GM23248 (cell line): ENCODE data around the gene BUD31. TPM values are rescaled to one million over a fixed set of nuclear protein-coding genes. Genes with fewer than 3 reads are reported as not detected.

Source experiments
- DNase-seq: peaks from one replicate; pipeline ENCODE4 v3.0.0-alpha.2; 2015
- H2AFZ ChIP-seq: fragments of 200-600 bp; sonication (generic); 2 replicates; pipeline ENCODE4 v1.6.1; 2016; ENCODE audit warnings: antibody characterized with exemption
- H3F3A ChIP-seq: fragments of 200-600 bp; sonication (generic); 2 replicates; pipeline ENCODE4 v1.6.1; 2016; ENCODE audit warnings: mild to moderate bottlenecking, antibody characterized with exemption, mixed run types; ENCODE audit not compliant: insufficient read depth
- H3K27ac ChIP-seq: fragments of 200-600 bp; sonication (generic); 2 replicates; pipeline ENCODE4 v1.5.1; 2016; ENCODE audit warnings: mild to moderate bottlenecking
- H3K27me3 ChIP-seq: fragments of 200-600 bp; sonication (generic); replicated peaks from 2 replicates; pipeline ENCODE4 v1.6.1; 2016; ENCODE audit warnings: mild to moderate bottlenecking; ENCODE audit not compliant: insufficient read depth
- H3K36me3 ChIP-seq: fragments of 200-600 bp; sonication (generic); 2 replicates; pipeline ENCODE4 v1.6.1; 2016; ENCODE audit warnings: low read depth, mild to moderate bottlenecking
- H3K4me1 ChIP-seq: fragments of 200-600 bp; sonication (generic); 2 replicates; pipeline ENCODE4 v1.6.1; 2016; ENCODE audit warnings: mild to moderate bottlenecking; ENCODE audit not compliant: insufficient read depth
- H3K4me2 ChIP-seq: fragments of 200-600 bp; sonication (generic); one replicate; pipeline ENCODE4 v1.6.1; 2016; ENCODE audit warnings: mild to moderate bottlenecking; ENCODE audit not compliant: unreplicated experiment
- H3K4me3 ChIP-seq: fragments of 200-600 bp; sonication (generic); 2 replicates; pipeline ENCODE4 v1.5.1; 2016; ENCODE audit warnings: mild to moderate bottlenecking
- H3K79me2 ChIP-seq: fragments of 200-600 bp; sonication (generic); 2 replicates; pipeline ENCODE4 v1.6.1; 2016; ENCODE audit warnings: mild to moderate bottlenecking; ENCODE audit not compliant: insufficient read depth
- H3K9ac ChIP-seq: fragments of 200-600 bp; sonication (generic); 2 replicates; pipeline ENCODE4 v1.6.1; 2016; ENCODE audit warnings: mild to moderate bottlenecking
- H3K9me2 ChIP-seq: fragments of 200-600 bp; sonication (generic); 2 replicates; pipeline ENCODE4 v1.6.1; 2016; ENCODE audit warnings: mixed run types, mild to moderate bottlenecking, moderate library complexity; ENCODE audit not compliant: insufficient read depth
- H3K9me3 ChIP-seq: fragments of 200-600 bp; sonication (generic); one replicate; pipeline ENCODE4 v1.6.1; 2017; ENCODE audit warnings: low read depth
- H4K20me1 ChIP-seq: fragments of 200-600 bp; sonication (generic); 2 replicates; pipeline ENCODE4 v1.6.0; 2016; ENCODE audit not compliant: insufficient read depth
- EZH2 ChIP-seq: fragments of 200-600 bp; sonication (generic); IDR thresholded peaks from 2 replicates; pipeline ENCODE4 v1.6.1; 2018; ENCODE audit warnings: antibody characterized with exemption, mild to moderate bottlenecking; ENCODE audit not compliant: insufficient read depth, poor library complexity, severe bottlenecking
- EZH2phosphoT487 ChIP-seq: fragments of 200-600 bp; sonication (generic); IDR thresholded peaks from 2 replicates; pipeline ENCODE4 v1.6.1; 2018; ENCODE audit warnings: antibody characterized with exemption, moderate library complexity, mild to moderate bottlenecking, low read depth; ENCODE audit not compliant: insufficient read depth
- WGBS, 2 experiments: methylation state at CpG; one replicate each; pipeline ENCODE4 v1.1.6; 2015 to 2017; ENCODE audit warnings: low lambda C conversion rate in 2 of 2, low coverage in 1 of 2; ENCODE audit errors: missing lambda C conversion rate in 2 of 2; 5-methylcytosine and 5-hydroxymethylcytosine counted together
- in situ Hi-C: fragments of 300-500 bp; cut with MboI; formaldehyde crosslinking; loops from 2 replicates; pipeline ENCODE4 v1.15.0; 2020
- polyA plus RNA-seq: library from polyadenylated mRNA; unstranded; fragments of >200 nt; fragmentation: Nextera tagmentation; extraction: Ambion mirVana; gene quantifications from 2 replicates; pipeline ENCODE4 v1.2.1, GENCODE V29; 2016
- total RNA-seq: library from RNA; depleted of rRNA; stranded (reverse); fragments of >200 nt; shearing (Covaris generic); gene quantifications from 2 replicates; pipeline ENCODE4 v1.2.3, GENCODE V29; 2014

The BUD31 gene
- total and polyA plus RNA-seq, 2 experiments from 2014 or later: 71.8 to 318 TPM

- H3K27me3 ChIP-seq: no peaks in the 10 kb centered on the region
- H3K9ac ChIP-seq: no peak overlapping the region
- in situ Hi-C loops: no loop called here
- TF ChIP-seq EZH2: no peak
- TF ChIP-seq EZH2phosphoT487: no peak
- peaks cover 44% of the 10 kb centered on the region for H3F3A ChIP-seq
- H4K20me1 ChIP-seq: no peaks in the 10 kb centered on the region
- H3K36me3 ChIP-seq: peaks cover 40% of the 10 kb centered on the region
- peaks cover 8% of the 10 kb centered on the region; the same call in 1 of the 2 replicates for H3K4me1 ChIP-seq
- no peak overlapping the region for H2AFZ ChIP-seq
- WGBS, 2 experiments: 81 to 84% methylated on average over 15 to 17 of the region's 17 CpGs
- H3K9me3 ChIP-seq: no peaks in the 10 kb centered on the region
- H3K79me2 ChIP-seq: peaks cover 6% of the 10 kb centered on the region; the same call in 1 of the 2 replicates
- H3K4me2 ChIP-seq: no peak overlapping the region
- H3K4me3 ChIP-seq: no peak overlapping the region
- DNase-seq: peak; percentile 36
- no peak overlapping the region for H3K27ac ChIP-seq
- H3K9me2 ChIP-seq: no peaks in the 10 kb centered on the region
Measured at GRCh38 chr7:99365318-99366141, 43.2 kb upstream of the BUD31 start.

- Histone ChIP-seq H3F3A (peaks cover 38% of the 10 kb centered on the region), H3K27me3 (no peaks in the 10 kb centered on the region), H3K4me3 (no peak overlapping the region), H3K79me2 (peaks cover 6% of the 10 kb centered on the region; the same call in 1 of the 2 replicates), H3K27ac (no peak overlapping the region), H3K36me3 (peaks cover 32% of the 10 kb centered on the region), H3K4me2 (no peak overlapping the region), H3K9me3 (no peaks in the 10 kb centered on the region), H3K9me2 (no peaks in the 10 kb centered on the region), H2AFZ (no peak overlapping the region), H3K4me1 (peaks cover 11% of the 10 kb centered on the region), H4K20me1 (no peaks in the 10 kb centered on the region), H3K9ac (no peak overlapping the region)
- DNase-seq: no peak
- in situ Hi-C loops: no loop called here
- TF ChIP-seq EZH2phosphoT487 (no peak), EZH2 (no peak)
- WGBS, 2 experiments: 77 to 84% methylated on average over 10 to 11 of the region's 11 CpGs
Measured at GRCh38 chr7:99366646-99367045, 42.1 kb upstream of the BUD31 start.

- Histone ChIP-seq H3K9me2 (no peaks in the 10 kb centered on the region), H3K4me2 (no peak overlapping the region), H2AFZ (no peak overlapping the region), H3K4me3 (no peak overlapping the region), H3K79me2 (peaks cover 6% of the 10 kb centered on the region; the same call in 1 of the 2 replicates), H3K9ac (no peak overlapping the region), H3F3A (peaks cover 24% of the 10 kb centered on the region), H3K4me1 (peaks cover 7% of the 10 kb centered on the region), H4K20me1 (no peaks in the 10 kb centered on the region), H3K9me3 (no peaks in the 10 kb centered on the region), H3K36me3 (peaks cover 23% of the 10 kb centered on the region; the same call in 1 of the 2 replicates), H3K27me3 (no peaks in the 10 kb centered on the region), H3K27ac (no peak overlapping the region)
- 92 to 95% methylated on average over 13 of the region's 13 CpGs for WGBS, 2 experiments
- in situ Hi-C loops: no loop called here
- no peak for DNase-seq
- TF ChIP-seq EZH2 (no peak), EZH2phosphoT487 (no peak)
Measured at GRCh38 chr7:99368750-99369389, 39.9 kb upstream of the BUD31 start.

- Histone ChIP-seq H3K27me3 (no peaks in the 10 kb centered on the region), H3F3A (peaks cover 24% of the 10 kb centered on the region), H3K9me3 (no peaks in the 10 kb centered on the region), H3K4me1 (peaks cover 7% of the 10 kb centered on the region), H3K36me3 (peaks cover 16% of the 10 kb centered on the region; the same call in 1 of the 2 replicates), H3K9me2 (no peaks in the 10 kb centered on the region), H3K79me2 (0 out of 2 replicates have a peak, but pooled peaks cover 3% of the 10 kb centered on the region), H3K4me2 (no peak overlapping the region), H4K20me1 (no peaks in the 10 kb centered on the region), H3K4me3 (no peak overlapping the region), H3K9ac (no peak overlapping the region), H3K27ac (peak overlapping the region; percentile 20; the same call in 1 of the 2 replicates), H2AFZ (no peak overlapping the region)
- TF ChIP-seq EZH2phosphoT487 (no peak), EZH2 (no peak)
- DNase-seq: peak; percentile 44
- in situ Hi-C loops: no loop called here
- WGBS, 2 experiments: 40 to 46% methylated on average over 9 of the region's 9 CpGs
Measured at GRCh38 chr7:99369767-99370391, 38.9 kb upstream of the BUD31 start.
